Omental fat pad (tissue), 4 donors: ENCODE measurements around the gene RPS15. TPM values are rescaled to one million over a fixed set of nuclear protein-coding genes. Genes with fewer than 3 reads are reported as not detected.

Experiments
- ATAC-seq: fragments of 150-250 bp; one replicate; pipeline ENCODE4 v1.9.1; 2016; ENCODE audit warnings: mild to moderate bottlenecking, moderate library complexity; ENCODE audit not compliant: low FRiP score
- DNase-seq: peaks from one replicate; pipeline ENCODE4 v3.0.0-alpha.2; 2019; ENCODE audit warnings: low spot score
- CTCF ChIP-seq, 3 donors: fragments of 450-650 bp; IDR thresholded peaks; one replicate each; pipeline ENCODE4 v1.5.1; 2016 to 2017; ENCODE audit warnings: antibody characterized with exemption in 3 of 3, mild to moderate bottlenecking in 3 of 3, moderate library complexity in 2 of 3
- total RNA-seq, 4 donors: library from RNA; depleted of rRNA; stranded (reverse); fragments of >200 nt; gene quantifications; one replicate each; pipeline ENCODE4 v1.1.0, GENCODE V29; 2016

The RPS15 gene
- total RNA-seq, 4 donors from 2014 or later: 2,522 to 3,708 (median 2,994) TPM

- no peak for DNase-seq
- ATAC-seq: no peak
- TF ChIP-seq CTCF (IDR thresholded peaks at IDR 0.05): no peak
Observed at GRCh38 chr19:1426736-1427135, 11.5 kb upstream of the RPS15 start.

DNA sequence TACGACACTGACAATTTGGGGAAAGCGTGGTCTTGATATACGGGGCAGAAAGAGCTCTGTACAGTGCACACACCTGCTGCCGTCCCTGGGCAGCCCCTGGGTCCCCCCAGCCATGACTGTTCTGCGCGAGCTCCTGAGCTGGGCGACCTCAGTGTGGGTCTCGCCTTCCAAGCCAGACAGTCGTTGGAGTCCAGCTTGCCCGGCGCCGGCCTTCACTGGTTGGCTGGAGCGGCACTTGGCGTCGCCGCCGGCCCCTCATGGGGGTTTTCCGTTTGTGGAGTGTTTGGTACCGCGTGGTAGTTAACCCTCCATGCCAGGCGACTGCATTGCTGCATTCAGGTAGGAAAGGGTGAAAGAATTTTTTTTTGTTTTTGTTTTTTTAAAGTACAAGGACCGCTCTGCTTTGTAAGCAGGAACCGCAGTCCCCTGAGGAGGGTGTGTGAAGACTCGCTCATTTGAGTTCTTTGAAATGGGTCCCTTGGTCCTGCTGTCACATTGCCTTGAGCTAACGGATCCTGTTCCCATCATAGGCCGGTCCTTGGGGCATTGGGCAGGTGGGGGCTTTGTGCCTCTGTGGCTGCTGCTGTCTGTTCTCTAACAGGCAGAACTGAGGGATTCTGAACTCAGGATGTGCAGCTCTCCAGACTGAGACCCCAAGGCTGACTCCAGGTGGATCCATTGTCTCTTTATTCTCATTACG is 10.8 kb upstream of the RPS15 start:
- no peak for ATAC-seq
- no peak for TF ChIP-seq CTCF (IDR thresholded peaks at IDR 0.05)

GRCh38 chr19:1428738-1429391 is 9.3 kb upstream of the RPS15 start:
- TF ChIP-seq CTCF (IDR thresholded peaks at IDR 0.05): no peak
- DNase-seq (no peak), ATAC-seq (no peak)

More for the DNA sequence above, 10.8 kb upstream of the RPS15 start:
- DNase-seq: no peak

GRCh38 chr19:1429750-1430149 is 8.4 kb upstream of the RPS15 start:
- ATAC-seq (no peak), DNase-seq (no peak)
- no peak for TF ChIP-seq CTCF (IDR thresholded peaks at IDR 0.05)

DNA sequence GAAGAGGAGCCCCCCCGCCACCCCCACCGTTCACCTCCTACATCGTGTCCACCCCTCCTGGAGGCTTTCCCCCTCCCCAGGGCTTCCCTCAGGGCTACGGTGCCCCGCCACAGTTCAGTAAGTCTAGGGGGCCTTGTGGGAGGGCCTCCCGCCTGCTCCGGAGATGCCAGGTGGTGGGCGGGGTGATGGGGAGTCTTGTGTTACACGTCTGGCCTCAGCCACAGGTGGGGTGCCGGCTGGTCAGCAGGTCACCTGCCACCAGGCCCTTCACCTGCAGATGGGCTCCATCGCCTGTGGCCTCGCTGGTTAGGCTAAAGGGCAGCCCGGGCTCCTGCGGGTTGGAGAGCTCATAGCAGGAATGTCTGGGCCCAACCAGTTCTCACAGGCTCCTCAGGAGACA is 8.0 kb upstream of the RPS15 start:
- no peak for DNase-seq

DNA sequence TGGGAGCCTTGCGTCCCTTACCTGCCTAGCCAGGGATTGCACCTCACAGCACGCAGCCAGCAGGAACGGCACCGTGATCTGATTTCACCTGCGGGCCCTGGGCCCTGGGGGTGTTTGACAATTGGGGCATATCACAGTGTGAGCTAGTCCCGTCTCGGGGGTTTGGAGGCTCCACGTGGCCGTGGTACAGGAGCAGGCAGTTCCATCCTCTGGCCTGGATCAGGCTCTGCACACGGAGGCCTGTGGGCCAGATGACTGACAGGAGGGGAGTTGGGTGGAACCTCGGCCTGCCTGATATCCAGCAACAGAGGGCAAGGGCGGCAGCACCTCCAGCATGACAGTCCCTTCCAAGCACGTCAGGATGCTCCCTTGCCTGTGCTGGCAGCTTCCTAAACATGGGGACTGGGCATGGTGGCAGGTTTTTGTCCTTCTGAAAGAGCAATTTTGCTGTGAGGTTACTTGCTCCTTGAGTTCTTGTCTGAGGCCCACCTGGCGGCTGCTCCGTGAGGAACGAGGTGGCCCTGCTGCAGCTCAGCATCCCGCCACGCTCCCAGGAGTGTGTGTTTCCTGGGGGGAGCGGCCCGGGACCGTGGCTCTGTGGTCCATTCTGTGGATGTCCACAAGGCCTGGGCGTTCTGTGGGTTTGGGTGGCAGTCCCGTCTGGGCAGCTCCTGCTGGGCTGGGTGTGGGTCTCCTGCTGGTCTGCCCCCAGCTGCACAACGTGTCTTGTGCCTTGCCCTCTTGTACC is 6.3 kb upstream of the RPS15 start:
- no peak for TF ChIP-seq CTCF (IDR thresholded peaks at IDR 0.05)
- no peak for DNase-seq
- no peak for ATAC-seq

More for the DNA sequence above, 8.0 kb upstream of the RPS15 start:
- TF ChIP-seq CTCF (IDR thresholded peaks at IDR 0.05): no peak
- ATAC-seq: no peak
